Activated T-cell treated with anti-CD3 and anti-CD28 coated beads for 48 hours (primary cell): ENCODE data around the gene ACOT7.

ENCODE experiments used
- DNase-seq: peaks from one replicate; pipeline ENCODE4 v3.0.0-alpha.2; 2020; ENCODE audit warnings: low read depth

The ACOT7 gene

DNA sequence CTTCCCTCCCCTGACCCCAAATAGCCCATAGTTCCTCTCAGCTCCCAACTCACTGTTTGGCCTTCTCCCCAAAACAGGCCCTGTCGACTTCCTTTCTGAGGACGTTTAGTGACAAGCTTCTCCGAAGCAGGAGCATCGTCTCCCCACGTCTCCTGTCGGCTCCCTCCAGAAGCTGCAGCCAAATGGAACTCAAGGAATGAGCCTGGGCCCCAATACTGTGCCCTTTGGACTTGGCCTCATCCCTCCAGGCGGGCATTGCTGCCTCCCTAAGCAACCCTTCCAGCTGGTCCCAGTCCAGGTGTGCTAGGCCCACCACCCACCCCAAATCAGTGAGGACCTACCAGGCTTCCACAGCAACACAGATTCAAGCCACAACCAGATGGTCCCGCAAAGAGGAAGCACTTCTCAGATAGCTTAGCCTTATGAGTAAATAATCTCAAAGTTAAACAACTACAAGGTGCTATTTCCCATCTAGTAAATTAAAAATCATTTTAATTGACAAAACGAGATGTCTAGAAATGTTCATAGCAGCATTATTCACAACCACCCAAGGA, 33.0 kb downstream of the ACOT7 start:
- DNase-seq: no peak

DNA sequence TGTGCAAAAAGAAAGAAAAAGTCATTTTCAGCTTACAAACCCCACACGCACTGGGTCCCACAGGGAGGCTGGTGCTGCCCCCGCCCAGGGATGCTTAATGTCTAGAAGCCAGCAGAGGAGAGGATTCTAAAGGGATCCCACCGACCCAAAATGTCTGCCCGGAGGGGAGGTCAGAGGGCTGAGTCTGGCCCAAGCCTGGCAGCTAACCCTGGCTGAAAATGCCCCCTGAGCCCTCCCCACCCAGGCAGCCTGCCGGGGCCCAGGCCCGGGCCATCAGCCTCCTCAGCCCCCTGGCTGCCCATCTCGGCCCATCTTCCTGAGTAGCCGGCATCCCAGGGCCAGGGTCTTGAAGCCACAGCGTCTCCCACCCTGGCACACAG, 33.5 kb downstream of the ACOT7 start:
- DNase-seq: no peak

DNA sequence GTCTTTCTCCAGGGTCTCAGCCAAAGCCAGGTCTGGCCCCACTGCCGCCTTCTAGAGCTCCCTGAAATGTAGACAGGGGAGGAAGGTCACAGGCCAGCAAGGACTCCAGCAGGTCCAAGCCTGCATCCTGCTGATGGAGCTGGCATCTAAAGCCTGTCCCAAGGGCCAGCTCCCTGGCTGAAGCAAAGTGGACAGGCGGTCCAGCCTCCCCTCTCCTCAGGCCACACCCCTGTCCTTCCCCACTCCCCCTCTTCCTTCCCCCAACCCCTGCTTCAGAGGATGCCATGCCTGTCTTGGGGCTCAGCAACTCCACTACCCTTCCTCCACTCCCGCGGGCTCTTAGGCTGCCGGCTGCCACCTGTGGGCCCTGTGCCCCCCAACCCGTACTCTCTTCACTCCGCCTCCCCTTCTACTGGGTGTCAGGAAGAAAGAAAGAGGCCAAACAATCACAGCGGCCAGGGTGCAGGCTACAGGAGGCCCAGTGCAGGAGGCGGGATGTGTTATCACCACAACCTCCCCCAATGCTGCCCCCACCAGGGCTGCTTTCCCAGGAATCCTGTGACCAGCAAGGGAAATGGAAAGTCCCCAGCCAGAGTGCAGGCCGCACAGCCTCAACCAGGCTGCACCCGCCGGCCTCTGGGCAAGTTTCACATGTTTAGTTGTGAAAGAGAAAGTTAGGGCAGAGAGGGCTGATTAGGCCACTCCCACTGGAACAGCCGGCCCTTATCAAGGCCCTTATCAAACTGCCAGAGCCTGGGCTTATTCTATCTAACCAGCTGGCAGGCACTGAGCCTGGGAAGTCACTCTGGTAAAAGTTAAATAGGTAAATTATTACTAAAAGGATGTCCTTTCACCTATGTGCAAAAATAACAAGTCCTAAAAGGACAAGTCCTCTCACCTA, 34.1 kb downstream of the ACOT7 start:
- peak; percentile 41 for DNase-seq

DNA sequence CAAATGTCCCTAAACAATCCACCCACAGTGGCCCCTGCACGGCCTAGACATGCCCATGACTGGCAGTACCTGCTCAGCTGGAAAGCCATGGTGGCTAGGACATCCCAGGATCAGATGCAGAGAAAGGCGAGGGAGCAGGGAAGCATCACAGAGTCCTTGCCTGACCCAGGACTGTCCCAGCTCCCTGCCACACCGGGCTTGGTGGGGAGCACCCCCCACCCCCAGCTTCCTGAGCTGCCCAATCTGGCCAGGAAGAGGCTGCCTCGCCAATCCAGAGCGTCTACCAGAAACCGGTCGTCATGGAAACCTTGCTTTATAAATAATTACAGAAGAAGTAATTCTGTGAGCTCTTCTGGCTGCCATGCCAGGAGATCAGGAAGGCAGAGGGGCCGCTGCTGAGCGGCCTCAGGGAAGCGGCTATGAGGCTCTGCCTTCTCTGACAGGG, 34.8 kb downstream of the ACOT7 start:
- peak; percentile 37 for DNase-seq

DNA sequence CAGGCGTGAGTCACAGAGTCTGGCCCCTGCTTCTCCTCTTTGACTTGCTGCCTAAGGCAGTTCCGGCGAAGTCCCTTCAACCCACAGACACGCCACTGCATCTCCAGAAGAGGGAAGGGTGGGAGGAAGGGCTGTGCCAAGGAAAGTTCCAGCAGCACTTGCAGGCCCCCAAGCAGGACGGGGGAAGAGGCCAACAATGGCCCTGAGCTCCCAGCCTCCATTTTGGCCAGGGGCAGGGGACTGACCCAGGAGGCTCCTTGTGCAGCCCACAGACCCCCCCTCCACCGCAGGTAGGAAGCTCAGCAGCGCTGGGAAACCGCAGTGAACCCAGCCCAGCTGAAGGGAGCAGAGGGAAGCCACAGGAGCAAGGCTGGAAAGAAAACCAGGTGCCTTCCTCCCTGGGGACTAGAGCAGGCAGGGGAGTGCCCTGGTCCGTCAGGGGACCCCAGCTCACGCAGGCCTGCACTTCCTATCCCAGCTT, 35.4 kb downstream of the ACOT7 start:
- DNase-seq: no peak

DNA sequence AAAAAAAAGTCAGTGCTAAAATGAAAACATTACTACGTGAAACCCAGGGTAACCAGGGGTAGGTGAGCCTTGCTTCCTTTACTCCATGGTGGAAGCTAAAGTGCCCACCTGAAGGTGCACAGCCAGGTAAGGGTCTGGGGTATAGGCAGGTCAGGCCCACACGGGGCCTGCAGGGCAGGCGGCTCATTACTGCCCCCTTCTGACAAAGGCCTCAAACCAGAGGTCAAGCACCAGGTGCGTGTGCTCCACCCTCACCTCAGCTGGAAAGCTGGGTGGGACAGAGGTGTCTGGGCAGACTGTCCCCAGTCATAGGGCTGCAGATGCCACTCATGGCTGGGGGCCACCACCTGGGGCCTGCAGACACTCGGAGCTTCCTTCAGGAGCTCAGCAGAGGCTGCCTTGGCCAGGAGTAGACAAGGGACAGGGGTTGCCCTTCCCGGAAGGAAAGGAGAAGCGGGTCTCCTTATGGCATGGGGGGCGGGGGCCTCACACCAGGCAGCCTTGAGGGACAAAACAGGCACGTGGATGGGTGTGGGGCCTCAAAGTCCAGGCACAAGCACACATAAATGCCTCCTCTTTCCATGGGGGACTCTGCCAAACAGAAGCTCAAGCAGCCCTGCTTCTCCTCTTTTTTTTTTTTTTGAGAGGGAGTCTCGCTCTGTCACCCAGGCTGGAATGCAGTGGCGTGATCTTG, 36.2 kb downstream of the ACOT7 start:
- no peak for DNase-seq

DNA sequence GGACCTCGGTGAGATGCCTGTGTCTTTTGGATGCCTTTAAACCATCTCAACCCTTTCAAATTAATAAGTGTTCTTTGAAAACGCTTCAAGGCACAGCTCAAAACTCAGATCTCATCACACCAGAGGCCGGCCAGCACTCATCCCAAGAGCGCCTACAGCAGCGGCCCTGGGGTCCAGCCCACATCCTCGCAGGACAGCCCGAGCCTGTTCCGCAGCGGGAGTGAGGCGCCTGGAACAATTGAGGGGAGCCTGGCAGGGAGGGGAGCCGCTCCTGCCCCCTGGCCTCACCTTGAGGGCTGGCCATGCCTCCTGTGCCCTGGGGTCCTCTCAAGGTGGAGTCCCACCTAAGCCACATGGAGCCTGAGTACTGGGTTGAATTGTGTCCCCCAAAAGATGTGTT, 37.9 kb downstream of the ACOT7 start:
- no peak for DNase-seq

DNA sequence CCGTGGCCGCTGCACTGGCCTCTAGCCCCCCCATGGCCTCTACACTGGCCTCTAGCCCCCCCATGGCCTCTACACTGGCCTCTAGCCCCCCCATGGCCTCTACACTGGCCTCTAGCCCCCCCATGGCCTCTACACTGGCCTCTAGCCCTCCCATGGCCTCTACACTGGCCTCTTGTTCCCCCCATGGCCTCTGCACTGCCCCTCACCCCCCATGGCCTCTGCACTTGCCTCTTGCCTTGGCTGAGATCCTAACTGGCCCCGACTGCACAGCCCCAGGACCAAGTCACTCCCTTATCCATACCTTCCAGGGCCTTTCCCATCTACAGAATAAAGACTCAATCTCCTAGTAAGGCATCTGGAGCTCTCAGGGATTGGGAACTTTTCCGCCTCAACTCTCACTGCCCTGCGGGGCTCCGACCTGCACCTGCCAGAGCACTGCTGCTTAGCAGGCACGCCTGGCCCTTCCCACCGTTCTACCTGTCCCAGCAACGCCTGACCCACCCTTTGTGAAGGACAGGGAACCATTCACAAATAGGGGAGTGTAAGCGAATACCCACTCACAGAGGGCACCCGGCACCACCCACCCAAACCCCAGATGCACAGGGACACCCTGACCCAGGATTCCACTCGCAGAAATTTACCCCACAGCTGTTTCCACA, 38.8 kb downstream of the ACOT7 start:
- DNase-seq: no peak

DNA sequence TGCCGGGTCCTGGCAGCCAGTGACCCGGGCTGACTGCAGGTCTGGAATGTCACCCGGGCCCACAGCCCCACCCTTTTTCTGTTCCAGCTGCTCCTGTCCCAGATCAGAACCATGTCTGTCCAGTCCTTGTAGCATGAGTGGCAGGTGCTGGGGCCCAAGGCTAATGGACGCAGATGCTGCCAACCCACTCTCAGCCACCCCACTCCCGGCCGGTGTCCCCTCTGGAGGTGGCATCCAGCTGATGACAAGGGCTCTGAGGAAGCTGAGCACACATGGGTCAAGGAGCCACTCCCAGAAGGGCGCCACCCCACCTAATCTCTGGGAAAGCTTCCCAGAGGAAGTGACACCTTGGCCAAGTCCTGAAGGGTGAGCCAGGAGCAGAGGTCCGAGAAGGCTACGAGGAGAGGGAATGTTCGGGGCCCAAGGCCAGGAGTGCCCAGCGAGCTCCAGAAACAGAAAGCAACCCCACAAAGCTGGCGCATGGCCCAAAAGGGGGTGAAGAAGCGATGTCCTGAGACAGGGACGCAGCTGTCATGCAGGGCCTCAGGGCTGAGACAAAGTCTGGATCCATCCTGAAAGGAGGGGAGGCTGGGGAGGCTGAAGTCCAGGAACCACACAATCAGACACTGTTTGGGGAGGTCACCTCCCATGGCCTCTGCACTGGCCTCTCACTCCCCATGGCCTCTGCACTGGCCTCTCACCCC, 39.5 kb downstream of the ACOT7 start:
- no peak for DNase-seq

DNA sequence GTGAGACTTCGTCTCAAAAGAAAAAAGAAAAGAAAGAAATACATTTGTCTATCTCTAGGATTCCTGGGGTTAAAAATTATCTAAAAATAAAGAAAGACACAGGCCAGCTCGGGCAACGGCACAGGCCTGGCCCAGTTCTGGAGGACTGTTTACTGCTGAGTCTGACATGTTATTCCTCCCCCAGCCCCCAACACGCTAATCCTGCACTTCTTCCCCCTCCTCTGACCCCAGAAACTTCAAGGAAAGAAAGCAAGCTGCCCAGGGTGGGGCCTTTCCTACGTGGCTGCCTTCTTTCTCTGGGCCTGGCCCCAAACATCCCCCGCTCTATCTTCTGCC, 40.0 kb downstream of the ACOT7 start:
- no peak for DNase-seq

DNA sequence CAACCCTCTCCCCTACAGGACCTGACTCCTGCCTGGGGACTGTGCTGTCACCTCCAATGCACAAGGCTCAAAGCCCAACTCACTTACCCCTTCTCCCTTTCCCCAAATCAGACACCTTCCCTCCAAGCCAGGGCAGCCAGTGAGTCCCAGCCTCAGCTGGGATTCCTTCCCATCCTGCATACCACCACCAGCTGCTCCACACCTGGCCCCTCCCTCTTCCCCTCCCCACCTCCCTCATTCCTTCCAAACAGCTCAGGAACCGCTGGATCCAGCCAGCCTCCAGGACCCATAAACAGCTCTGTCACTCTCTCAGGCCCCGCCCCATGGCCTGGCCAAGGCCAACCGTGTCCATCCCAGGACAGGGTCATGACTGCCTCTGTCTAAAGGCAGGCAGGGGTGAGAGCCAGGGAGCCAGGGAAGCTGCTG, 41.4 kb downstream of the ACOT7 start:
- DNase-seq: no peak

DNA sequence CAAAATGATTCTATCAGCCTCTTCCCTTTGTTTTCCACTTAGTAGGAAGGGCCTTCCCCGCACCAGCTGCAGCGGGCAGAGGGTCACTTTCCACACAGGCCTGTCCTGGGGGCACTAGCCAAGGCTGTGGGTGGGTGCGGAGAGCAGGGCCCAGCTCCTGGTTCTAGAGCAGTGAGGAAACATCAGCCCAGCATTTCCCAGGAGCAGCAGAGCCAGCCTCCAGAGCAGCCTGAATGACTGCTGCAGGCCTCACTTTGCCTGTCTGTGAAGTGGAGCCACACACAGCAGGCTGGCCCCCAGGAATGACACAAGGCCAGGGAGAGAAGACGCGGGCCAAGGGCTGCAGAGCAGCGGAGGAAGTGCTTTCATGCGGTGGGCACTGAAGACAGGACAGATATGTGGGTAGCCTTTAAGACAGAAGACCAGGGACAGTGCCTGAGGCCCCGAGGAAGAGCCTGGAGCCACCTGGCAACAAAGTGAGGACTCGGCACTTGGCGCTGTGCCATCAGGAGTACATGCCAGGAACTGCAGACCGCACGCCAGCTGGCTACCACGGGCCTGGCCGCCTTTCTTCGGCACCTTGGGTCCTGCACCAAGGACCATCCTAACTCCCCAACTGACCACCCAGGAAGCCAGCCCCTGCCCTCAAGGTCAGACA, 42.0 kb downstream of the ACOT7 start:
- no peak for DNase-seq

DNA sequence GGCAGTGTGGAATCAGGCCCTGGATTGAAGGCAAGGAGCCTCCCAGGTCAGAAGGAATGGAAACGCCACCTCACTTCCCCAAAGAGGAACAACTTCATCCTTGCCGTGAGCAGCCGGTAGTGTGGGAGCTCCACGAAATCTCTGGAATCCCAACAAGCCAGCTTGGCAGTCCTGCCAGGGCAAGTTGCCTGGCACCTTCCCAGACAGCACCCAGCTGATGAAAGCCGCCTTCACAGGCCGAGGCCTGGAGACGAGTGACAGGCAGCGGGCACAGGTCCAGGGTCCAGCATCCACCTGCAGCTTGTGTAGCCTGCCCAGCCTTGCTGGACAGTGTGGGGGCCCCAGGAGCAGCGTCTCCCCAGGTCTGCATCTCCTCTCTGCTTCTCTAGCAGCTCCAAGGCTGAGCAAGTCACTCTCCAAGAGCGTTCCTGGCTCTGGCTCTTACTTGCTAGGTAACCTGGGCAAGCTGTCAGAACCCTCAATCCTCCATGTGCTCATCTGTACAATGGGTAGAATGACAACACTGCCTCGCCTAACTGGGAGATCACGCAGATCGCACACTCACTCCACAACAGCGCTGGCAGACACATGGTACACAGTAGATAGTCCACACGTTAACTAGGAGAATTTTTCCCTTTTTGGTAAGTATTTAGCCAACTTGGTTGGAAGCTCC, 43.0 kb downstream of the ACOT7 start:
- no peak for DNase-seq

DNA sequence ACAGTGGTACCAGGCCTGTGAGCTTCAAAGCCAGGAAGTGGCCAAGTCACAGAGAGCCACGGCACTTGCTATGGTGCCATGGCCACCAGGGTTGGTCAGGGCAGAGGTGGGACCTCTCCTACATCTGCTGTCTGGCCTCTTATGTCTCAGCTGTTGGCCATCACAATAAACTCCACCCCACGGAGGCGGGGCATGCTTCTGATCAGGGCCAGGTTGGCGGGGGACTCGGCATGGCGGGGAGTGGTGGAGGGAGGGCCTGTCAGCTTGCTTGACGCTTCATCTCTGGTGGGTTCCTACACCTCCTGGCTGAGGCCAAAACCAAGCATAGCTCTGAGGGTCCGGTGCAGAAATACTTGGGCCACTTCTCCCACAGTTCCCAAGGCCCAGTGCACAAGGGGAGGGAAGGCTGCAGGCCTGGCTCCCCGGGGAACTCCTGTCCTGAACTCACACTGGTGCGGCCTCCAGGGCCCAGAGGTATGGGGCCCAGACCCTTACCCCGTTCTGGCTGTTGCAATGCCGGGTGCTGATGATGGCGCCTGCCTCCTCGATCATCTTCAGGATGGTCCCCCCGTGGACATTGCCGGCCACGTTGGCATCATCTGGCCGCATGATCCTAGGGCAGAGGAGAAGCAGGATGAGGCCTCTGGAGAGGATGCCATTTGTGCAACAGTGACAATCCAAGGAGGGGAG, 44.2 kb downstream of the ACOT7 start:
- no peak for DNase-seq

DNA sequence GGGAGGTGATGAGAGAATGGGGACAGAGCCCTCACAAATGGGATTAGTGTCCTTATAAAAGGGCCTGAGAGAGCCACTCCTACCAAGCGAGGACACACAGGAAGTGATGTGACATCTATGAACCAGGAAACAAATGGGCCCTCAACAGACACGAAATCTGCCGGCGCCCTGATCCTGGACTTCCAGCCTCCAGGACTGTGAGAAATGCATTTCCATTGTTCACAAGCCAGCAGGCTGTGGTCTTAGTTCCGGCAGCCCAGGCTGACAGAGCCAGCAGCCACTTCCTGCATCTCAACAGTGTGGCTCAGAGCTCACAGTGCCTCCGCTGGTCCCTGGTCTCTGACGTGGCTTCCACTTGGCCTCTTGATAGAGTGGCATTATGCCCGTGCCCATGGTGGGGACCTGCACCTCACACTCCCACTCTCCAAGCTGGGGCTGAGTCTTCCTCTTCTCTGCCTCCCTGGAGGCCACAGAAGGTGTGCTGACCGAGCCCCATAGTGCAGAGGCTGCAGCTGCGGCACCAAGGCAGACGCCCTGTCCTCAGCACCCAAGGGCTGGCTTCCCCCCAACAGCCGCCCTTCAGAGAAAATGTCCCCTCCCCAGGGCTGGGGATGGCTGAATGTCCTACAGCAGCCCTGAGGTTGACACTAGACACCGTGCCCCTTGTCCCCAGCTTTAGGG, 44.9 kb downstream of the ACOT7 start:
- peak; percentile 29 for DNase-seq

DNA sequence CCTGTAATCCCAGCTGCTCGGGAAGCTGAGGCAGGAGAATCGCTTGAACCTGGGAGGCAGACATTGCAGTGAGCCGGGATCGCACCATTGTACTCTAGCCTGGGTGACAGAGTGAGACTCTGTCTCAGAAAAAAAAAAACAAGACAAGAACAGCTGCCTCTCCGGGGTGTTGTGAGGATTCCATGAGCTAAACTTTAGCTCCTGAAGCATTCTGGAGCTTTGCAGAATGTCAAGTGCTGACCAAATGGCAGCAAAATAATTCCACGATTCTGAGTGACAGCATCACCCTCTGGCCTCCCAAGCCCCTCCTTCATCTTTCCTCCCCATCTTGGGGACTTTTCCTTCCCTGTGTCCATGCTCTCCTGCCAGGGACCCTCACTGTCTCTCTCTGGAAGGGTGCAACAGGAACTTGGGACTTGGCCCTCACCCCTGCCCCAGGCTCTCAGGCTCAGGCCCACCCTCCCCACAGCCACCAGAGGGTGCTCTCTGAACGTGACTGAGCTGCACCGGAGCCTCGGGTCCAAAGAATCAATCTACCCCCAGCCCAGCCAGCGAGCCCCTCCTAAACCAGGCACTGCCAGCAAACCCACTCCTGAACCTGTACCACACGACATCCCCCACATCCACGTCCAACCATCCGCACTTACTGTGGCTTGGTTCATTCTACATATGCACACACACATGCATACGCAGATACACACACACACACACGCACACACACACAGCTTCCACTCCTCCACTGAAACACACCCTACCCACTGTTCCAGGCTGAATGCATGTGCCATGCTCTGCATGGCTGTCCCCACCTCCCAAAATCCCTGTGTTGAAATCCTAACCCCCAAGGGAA, 45.7 kb downstream of the ACOT7 start:
- DNase-seq: peak; percentile 55

DNA sequence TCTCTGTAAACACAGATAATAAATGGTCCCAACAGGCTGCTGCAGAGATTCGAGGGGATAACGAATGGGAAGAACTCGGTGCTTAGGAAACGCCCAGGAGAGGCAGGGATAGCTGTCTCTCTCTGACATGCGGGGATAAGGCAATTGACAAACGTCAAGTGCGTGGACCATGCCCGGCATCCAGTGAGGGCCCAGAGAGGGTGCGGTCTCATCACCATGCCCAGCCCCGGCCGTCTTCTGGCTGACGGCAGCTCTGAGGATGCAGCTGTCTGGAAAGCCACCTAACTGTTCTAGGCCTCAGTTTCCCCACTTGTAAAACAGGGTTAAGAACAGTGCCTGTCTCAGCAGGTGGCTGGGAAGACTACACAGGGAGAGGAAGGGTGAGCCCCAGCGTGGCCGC, 48.1 kb downstream of the ACOT7 start:
- DNase-seq: no peak

DNA sequence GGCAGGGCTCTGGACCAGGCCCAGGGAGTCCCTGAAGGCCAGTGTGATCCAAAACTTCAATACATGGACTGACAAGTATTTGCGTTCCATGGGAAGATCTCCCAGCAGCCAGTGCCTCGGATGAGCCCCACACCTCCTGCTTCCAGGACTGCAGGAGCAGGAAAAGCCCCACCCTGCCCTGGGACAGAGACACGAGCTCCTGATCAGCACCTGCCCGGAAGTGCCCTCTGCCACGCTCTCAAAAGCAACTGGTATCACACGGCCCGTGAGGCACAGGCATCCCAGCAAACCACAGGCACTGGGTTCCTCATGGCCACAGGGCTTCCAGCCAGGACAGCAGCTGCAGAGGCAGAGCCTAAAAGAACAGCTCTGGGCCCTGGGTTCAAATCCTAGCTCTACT, 48.6 kb downstream of the ACOT7 start:
- DNase-seq: no peak
